Activated CD4-positive, alpha-beta T cell treated with anti-CD3 and anti-CD28 coated beads, Interleukin-2, amount 50 U/mL, for 48 hours (primary cell): ENCODE data around the gene WDR13.
"Not testable (repeated sequence)": the region's sequence is repeated elsewhere in the genome, so short reads cannot be mapped to it uniquely, and the experiment has no call there.

Source experiments
- DNase-seq, 2 experiments: peaks; one replicate each; pipeline ENCODE4 v3.0.0-alpha.2; 2020

Gene WDR13

GRCh38 chrX:48597353-48598264, at the start of gene WDR13:
Gene WDR13 (plus strand): TSS chrX:48597492. CDS start chrX:48597997, 505 bp downstream.
- peak; percentile 89 for DNase-seq

DNA sequence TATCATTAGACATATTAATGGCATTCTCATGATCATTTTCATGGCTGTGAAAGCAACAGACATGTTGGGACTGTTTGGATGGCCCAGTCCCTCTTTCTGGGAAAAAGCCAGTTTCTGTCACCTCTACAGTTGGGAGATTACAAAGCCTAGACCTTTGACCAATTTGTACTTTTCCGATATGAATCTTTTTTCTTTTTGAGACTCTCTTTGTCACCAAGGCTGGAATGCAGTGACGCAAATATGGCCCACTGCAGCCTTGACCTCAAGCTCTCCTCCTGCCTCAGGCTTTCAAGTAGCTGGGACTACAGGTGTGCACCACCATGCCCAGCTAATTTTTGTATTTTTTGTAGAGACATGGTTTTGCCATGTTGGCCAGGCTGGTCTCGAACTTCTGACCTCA, 48.4 kb upstream of the WDR13 start:
- no peak for DNase-seq

GRCh38 chrX:48555731-48556325, 41.5 kb upstream of the WDR13 start:
- not testable (repeated sequence) for DNase-seq

GRCh38 chrX:48558271-48558670, 39.0 kb upstream of the WDR13 start:
- DNase-seq: no peak

DNA sequence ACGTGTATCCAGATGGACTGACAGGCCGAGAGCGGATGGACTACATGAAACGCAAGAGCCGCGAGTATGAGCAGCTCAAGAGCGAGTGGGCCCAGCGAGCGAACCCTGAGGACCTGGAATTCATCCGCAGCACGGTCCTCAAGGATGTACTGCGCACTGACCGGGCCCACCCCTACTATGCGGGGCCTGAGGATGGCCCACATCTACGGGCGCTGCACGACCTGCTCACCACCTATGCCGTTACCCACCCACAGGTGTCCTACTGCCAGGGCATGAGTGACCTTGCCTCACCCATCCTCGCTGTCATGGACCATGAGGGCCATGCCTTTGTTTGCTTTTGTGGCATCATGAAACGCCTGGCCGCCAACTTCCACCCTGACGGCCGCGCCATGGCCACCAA, 37.7 kb upstream of the WDR13 start:
- DNase-seq: no peak

DNA sequence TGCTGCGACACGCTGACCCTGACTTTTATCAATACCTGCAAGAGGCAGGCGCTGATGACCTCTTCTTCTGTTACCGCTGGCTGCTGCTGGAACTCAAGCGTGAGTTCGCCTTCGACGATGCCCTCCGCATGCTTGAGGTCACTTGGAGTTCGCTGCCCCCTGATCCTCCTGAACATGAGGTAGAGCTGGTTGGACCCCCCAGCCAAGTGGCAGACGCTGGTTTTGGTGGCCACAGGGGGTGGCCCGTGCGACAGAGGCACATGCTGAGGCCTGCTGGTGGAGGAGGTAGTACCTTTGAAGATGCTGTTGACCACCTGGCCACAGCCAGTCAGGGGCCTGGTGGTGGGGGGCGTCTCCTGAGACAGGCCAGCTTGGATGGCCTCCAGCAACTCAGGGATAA, 37.2 kb upstream of the WDR13 start:
- DNase-seq: no peak

DNA sequence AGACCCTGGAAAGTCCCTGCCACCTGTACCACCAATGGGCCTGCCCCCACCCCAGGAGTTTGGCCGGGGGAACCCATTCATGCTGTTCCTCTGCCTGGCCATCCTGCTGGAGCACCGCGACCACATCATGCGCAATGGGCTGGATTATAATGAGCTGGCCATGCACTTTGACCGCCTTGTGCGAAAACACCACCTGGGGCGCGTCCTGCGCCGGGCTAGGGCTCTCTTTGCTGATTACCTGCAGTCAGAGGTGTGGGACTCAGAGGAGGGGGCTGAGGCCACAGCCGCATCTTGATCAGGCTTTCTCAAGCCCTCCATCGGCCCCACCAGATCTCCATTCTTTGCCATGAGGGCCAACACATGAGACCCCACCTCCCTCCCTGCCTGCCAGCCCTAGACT, 36.6 kb upstream of the WDR13 start:
- DNase-seq: no peak

GRCh38 chrX:48569958-48570357, 27.3 kb upstream of the WDR13 start:
- DNase-seq: peak in 1 of 2 experiments; percentile 18

GRCh38 chrX:48573690-48574269, 23.5 kb upstream of the WDR13 start:
- peak; percentile 21 to 26 for DNase-seq

- DNase-seq: peak; percentile 87 to 89
Measured at GRCh38 chrX:48574270-48575266, 22.7 kb upstream of the WDR13 start, which contains the start of gene RBM3. Gene RBM3 (plus strand): TSS chrX:48574484. CDS start chrX:48575181, 697 bp downstream.

DNA sequence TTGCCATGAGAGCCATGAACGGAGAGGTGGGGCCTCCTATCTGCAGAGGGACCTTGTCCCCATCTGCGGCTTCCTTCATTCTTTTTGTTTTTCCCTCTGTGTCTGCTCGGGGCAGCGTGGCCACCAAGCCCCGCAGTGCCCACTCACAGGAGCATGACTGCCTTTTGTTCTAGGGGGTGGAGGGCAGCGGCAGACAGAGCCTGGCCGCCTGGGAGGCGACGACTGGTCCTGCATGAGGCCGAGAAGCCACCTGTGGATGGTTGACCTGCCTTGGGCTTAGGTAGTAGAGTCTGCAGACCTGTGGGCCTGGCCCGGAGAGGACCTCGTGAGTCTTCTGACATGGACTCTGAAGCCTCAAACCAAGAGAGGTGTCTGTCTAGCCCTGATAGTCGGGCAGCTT, 21.6 kb upstream of the WDR13 start:
- no peak for DNase-seq

GRCh38 chrX:48576108-48576507, 21.2 kb upstream of the WDR13 start:
- DNase-seq: peak in 1 of 2 experiments; percentile 10

DNA sequence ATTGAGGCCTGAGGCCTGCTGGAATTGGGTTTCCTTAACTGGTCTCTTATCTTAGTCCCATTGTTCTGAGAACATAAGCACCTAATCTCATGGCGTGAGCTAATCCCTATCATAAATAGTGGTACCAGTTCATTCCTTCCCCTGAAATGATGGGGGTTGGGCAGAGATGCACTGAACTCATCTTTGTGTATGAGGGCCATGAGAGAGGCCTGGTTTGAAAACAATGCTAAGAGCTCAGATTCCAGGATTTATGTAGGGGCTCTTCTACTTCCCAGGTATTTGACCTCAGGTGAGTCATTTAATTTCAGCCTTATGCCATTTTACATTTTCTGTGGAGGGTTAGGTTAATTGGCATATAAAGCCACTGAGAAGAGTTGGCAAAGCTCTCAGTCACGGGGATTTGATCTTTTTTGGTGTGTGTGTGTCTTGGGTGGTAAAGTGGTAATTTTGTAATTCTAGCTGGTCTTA, 18.6 kb upstream of the WDR13 start:
- DNase-seq: no peak

GRCh38 chrX:48579259-48579658, 18.0 kb upstream of the WDR13 start:
- DNase-seq: no peak

- DNase-seq: no peak
Measured at GRCh38 chrX:48580662-48581061, 16.6 kb upstream of the WDR13 start.

DNA sequence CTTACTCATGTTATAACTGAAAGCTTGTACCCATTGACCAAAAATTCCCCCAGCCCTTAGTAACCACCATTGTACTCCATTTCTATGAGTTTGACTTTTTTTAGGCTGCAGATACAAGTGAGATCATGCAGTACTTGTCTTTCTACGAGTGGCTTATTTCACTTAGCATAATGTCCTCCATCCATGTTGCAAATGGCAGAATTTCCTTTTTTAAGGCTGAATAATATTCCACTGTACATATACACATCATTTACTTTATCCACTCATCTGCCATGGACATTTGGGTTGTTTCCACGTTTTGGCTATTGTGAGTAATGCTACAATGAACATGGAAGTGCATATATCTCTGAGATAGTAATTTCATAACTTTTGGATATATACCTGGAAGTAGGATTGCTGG, 12.6 kb upstream of the WDR13 start:
- no peak for DNase-seq

DNA sequence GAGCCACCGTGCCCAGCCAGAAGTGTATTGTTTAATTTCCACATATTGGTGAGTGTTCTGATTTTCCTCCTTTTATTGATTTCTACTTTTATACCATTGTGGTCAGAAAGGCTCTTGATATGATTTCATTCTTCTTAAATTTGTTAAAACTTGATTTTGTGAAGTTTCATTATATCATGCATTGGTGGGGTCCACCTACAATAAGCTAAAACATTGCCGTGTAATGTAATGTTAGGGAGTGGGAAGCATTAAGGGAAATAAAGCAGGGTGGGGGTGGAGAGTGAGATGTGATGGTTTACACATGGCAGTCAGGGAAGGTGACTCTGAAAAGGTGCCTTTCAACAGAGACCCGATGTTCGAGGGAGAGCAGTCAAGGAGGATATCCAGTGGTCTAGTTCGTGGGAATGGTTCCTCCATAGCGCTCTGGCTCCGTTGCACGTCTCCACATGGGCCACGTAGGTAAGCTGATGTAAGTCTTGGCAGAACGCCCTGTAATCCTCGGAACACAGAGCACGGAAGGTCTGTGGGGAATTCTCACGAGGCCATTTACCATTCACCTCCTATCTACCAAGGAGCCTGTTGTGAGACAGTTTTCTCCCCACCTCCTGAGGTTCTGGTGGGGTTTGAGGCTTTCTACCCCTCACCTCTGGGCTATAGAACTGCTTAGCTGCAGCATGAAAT, 7.7 kb upstream of the WDR13 start:
- DNase-seq: no peak

DNA sequence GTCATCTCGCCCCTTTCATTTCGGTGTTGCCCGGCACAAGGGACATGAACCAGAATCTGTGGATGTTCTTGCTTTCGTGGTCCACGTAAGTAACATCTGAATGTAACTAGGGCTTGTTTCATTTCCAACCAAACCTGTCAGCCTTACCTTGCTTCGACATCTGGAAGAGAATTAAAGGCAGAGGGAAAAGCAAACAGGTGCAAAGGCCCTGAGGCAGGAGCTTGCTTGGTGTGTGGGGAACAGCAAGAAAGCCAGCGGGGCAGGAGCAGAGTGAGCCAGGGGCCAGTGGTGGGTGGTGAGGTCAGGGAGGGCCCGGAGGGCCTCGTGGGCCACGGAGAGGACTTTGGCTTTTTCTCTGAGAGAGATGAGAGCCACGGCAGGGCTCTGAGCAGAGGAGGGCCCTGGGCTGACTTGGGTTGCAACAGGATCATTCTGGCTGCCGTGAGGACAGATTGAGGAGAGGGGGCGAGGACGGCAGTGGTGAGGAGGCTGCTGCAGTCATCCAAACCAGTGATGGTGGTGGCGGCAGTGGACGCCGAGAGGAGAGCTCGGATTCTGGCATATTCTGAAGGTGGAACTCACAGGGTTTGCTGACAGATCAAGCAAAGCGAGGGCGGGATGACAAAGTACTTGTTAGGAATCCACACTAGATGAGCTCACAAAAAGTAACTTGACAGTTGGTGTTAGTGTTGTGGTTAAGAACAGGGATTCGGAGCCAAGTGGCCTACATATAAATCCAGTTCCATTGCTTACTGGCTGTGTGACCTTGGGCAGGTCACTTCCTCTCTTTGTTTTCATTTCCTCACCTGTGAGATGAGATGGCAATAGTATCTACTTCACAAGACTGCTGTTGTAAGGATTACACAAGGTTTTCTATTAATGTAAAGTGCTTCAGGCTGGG, 6.8 kb upstream of the WDR13 start:
- DNase-seq: no peak

GRCh38 chrX:48591255-48591791, 6.0 kb upstream of the WDR13 start:
- no peak for DNase-seq

- DNase-seq: no peak
Measured at GRCh38 chrX:48592971-48593370, 4.3 kb upstream of the WDR13 start.
